Measurements from ENCODE around the gene PNPLA6. TPM values are rescaled to one million over a fixed set of nuclear protein-coding genes. Genes with fewer than 3 reads are reported as not detected.

The PNPLA6 gene
- total RNA-seq, 1 donor from 2014 or later = 140 TPM

GRCh38 chr19:7526059-7526929 is 9.2 kb upstream of the PNPLA6 start:
- no peak overlapping the region for H3K27ac Mint-ChIP-seq
- H3K36me3 Mint-ChIP-seq (ENCODE audit: insufficient read depth) = peaks cover 1% of the 10 kb centered on the region
- TF ChIP-seq, protein P1, sequence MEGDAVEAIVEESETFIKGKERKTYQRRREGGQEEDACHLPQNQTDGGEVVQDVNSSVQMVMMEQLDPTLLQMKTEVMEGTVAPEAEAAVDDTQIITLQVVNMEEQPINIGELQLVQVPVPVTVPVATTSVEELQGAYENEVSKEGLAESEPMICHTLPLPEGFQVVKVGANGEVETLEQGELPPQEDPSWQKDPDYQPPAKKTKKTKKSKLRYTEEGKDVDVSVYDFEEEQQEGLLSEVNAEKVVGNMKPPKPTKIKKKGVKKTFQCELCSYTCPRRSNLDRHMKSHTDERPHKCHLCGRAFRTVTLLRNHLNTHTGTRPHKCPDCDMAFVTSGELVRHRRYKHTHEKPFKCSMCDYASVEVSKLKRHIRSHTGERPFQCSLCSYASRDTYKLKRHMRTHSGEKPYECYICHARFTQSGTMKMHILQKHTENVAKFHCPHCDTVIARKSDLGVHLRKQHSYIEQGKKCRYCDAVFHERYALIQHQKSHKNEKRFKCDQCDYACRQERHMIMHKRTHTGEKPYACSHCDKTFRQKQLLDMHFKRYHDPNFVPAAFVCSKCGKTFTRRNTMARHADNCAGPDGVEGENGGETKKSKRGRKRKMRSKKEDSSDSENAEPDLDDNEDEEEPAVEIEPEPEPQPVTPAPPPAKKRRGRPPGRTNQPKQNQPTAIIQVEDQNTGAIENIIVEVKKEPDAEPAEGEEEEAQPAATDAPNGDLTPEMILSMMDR (IDR thresholded peaks at IDR 0.05; ENCODE audit: unreplicated experiment) = no peak
- H3K27me3 Mint-ChIP-seq = no peaks in the 10 kb centered on the region
- peaks cover 8% of the 10 kb centered on the region for H3K4me1 Mint-ChIP-seq (ENCODE audit: low read depth)
- no peaks in the 10 kb centered on the region for H3K9me3 Mint-ChIP-seq (ENCODE audit: low read depth)
- H3K4me3 Mint-ChIP-seq (ENCODE audit: low read depth) = no peak overlapping the region
- DNase-seq (ENCODE audit: low spot score, unreplicated experiment) = no peak

GRCh38 chr19:7527516-7528191 is 7.9 kb upstream of the PNPLA6 start:
- Mint-ChIP-seq H3K27ac (no peak overlapping the region), H3K4me1 (ENCODE audit: low read depth) (peaks cover 3% of the 10 kb centered on the region), H3K36me3 (ENCODE audit: insufficient read depth) (peaks cover 1% of the 10 kb centered on the region), H3K9me3 (ENCODE audit: low read depth) (no peaks in the 10 kb centered on the region), H3K27me3 (no peaks in the 10 kb centered on the region), H3K4me3 (ENCODE audit: low read depth) (no peak overlapping the region)
- DNase-seq (ENCODE audit: low spot score, unreplicated experiment) = no peak
- TF ChIP-seq, protein P1 (IDR thresholded peaks at IDR 0.05; ENCODE audit: unreplicated experiment) = no peak

DNA sequence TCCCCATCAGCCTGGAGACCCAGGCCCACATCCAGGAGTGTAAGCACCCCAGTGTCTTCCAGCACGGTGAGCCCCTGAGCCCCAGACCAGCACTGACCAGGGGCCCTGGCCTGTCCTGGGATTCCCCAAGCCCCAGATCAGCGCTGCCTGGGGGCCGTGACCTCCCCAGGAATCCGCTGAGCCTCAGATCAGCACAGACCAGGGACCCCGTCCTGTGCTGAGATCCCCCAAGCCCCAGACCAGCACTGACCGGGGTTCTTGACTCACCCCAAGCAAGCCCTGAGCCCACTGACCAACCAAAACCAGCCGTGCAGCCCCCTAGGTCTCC is 7.4 kb upstream of the PNPLA6 start:
- H3K4me3 Mint-ChIP-seq (ENCODE audit: low read depth) = no peak overlapping the region

GRCh38 chr19:7528522-7529245 is 6.8 kb upstream of the PNPLA6 start:
- H3K27me3 Mint-ChIP-seq = no peaks in the 10 kb centered on the region
- peaks cover 1% of the 10 kb centered on the region for H3K36me3 Mint-ChIP-seq (ENCODE audit: insufficient read depth)
- no peaks in the 10 kb centered on the region for H3K9me3 Mint-ChIP-seq (ENCODE audit: low read depth)
- no peaks in the 10 kb centered on the region for H3K4me1 Mint-ChIP-seq (ENCODE audit: low read depth)
- DNase-seq (ENCODE audit: low spot score, unreplicated experiment) = no peak
- H3K27ac Mint-ChIP-seq = no peak overlapping the region
- TF ChIP-seq, protein P1 (IDR thresholded peaks at IDR 0.05; ENCODE audit: unreplicated experiment) = no peak
- no peak overlapping the region for H3K4me3 Mint-ChIP-seq (ENCODE audit: low read depth)

More for the DNA sequence above, 7.4 kb upstream of the PNPLA6 start:
- Mint-ChIP-seq H3K27me3 (no peaks in the 10 kb centered on the region), H3K27ac (no peak overlapping the region), H3K4me1 (ENCODE audit: low read depth) (peaks cover 3% of the 10 kb centered on the region), H3K9me3 (ENCODE audit: low read depth) (no peaks in the 10 kb centered on the region), H3K36me3 (ENCODE audit: insufficient read depth) (peaks cover 1% of the 10 kb centered on the region)
- TF ChIP-seq, protein P1 (IDR thresholded peaks at IDR 0.05; ENCODE audit: unreplicated experiment) = no peak
- DNase-seq (ENCODE audit: low spot score, unreplicated experiment) = no peak

DNA sequence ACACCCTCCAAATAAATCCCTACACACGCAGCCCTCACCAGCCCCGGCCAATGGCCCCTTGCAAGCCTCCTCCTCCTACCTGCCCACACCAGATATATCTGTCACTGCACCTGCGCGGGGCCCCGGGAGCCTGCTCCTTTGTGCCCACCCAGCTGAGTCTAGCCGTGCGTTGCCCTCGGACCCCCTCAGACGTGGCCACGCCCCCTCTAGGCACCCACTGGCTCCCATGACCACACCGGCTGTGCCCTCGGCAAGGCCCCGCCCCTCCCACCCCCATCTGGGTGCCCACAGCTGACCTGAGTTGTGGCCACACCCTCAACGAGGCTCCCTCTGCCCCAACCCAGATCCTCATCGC is 6.3 kb upstream of the PNPLA6 start:
- no peaks in the 10 kb centered on the region for H3K27me3 Mint-ChIP-seq
- H3K9me3 Mint-ChIP-seq (ENCODE audit: low read depth) = no peaks in the 10 kb centered on the region
- H3K27ac Mint-ChIP-seq = no peak overlapping the region
- no peak overlapping the region for H3K4me3 Mint-ChIP-seq (ENCODE audit: low read depth)
- DNase-seq (ENCODE audit: low spot score, unreplicated experiment) = no peak
- no peaks in the 10 kb centered on the region for H3K4me1 Mint-ChIP-seq (ENCODE audit: low read depth)
- TF ChIP-seq, protein P1 (IDR thresholded peaks at IDR 0.05; ENCODE audit: unreplicated experiment) = no peak
- H3K36me3 Mint-ChIP-seq (ENCODE audit: insufficient read depth) = peaks cover 1% of the 10 kb centered on the region

Measured in progenitor cell of endocrine pancreas (in vitro differentiated cells).